HepG2 (cell line): Measurements from ENCODE around the gene NAT9.
A peak's percentile ranks its signal among the peaks of the same experiment; 100 is the strongest.

Experiments
- AGO1 ChIP-seq: fragments of 200-400 bp; formaldehyde crosslinking; IDR thresholded peaks from 2 replicates; pipeline ENCODE4 v1.6.1; 2017; ENCODE audit warnings: mild to moderate bottlenecking, low read depth, low read length, moderate library complexity; ENCODE audit not compliant: poor library complexity, severe bottlenecking
- CEBPB ChIP-seq: IDR thresholded peaks from 2 replicates; pipeline ENCODE4 v1.6.1; 2011; ENCODE audit warnings: low read depth, low read length, improper control_type of control experiment, borderline replicate concordance
- FOXM1 ChIP-seq: sonication (generic); formaldehyde crosslinking; IDR thresholded peaks from 2 replicates; pipeline ENCODE4 v1.5.0; 2020; ENCODE audit warnings: missing genetic modification reagents
- RBM22 ChIP-seq: fragments of 200-400 bp; formaldehyde crosslinking; optimal IDR thresholded peaks from 2 replicates; pipeline ENCODE3; 2017; ENCODE audit warnings: mild to moderate bottlenecking, low read length, moderate library complexity
- SSRP1 ChIP-seq: IDR thresholded peaks from 2 replicates; pipeline ENCODE4 v1.6.1; 2016; ENCODE audit warnings: control low read depth
- ZNF773 ChIP-seq: sonication (generic); formaldehyde crosslinking; IDR thresholded peaks from 2 replicates; pipeline ENCODE4 v1.4.0; 2020; ENCODE audit warnings: missing genetic modification reagents, borderline replicate concordance
- TF ChIP-seq, protein P1 (sequence below): sonication (generic); formaldehyde crosslinking; IDR thresholded peaks from 2 replicates; pipeline ENCODE4 v1.5.0; 2020; ENCODE audit warnings: mild to moderate bottlenecking, missing genetic modification reagents, moderate library complexity

DNA sequence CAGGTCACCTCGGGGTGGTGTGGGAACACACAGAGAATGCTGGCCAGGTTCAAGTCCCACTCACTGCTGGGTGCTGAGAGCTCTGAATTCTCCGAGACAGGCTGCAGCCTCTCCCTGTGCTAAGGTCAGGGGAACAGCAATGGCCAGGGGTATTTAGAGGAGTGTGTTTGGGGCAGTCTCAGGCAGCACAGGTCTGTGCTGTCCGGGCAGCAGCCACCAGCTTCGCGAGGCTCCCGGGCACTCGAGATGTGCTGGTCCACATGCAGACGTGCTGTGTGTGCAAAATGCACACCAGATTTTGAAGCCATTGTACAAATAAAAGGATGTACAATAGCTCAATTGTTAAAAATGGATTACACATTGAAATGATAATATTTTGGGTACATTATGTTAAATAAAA is 20.6 kb downstream of the NAT9 start:
- TF ChIP-seq, protein P1, sequence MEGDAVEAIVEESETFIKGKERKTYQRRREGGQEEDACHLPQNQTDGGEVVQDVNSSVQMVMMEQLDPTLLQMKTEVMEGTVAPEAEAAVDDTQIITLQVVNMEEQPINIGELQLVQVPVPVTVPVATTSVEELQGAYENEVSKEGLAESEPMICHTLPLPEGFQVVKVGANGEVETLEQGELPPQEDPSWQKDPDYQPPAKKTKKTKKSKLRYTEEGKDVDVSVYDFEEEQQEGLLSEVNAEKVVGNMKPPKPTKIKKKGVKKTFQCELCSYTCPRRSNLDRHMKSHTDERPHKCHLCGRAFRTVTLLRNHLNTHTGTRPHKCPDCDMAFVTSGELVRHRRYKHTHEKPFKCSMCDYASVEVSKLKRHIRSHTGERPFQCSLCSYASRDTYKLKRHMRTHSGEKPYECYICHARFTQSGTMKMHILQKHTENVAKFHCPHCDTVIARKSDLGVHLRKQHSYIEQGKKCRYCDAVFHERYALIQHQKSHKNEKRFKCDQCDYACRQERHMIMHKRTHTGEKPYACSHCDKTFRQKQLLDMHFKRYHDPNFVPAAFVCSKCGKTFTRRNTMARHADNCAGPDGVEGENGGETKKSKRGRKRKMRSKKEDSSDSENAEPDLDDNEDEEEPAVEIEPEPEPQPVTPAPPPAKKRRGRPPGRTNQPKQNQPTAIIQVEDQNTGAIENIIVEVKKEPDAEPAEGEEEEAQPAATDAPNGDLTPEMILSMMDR (CRISPR knock-in tag): no peak
- TF ChIP-seq FOXM1 (CRISPR knock-in tag) (no peak), SSRP1 (CRISPR knock-in tag) (no peak), RBM22 (peak; percentile 54), AGO1 (no peak), CEBPB (no peak), ZNF773 (CRISPR knock-in tag) (no peak)
